HCT116 (cell line): Measurements from ENCODE around the gene NDST3.

Source experiments
- EZH2 ChIP-seq: fragments of 200-600 bp; sonication (generic); IDR thresholded peaks from 2 replicates; pipeline ENCODE4 v1.6.1; 2017; ENCODE audit warnings: antibody characterized with exemption, mixed run types
- POLR2A ChIP-seq: IDR thresholded peaks from 2 replicates; pipeline ENCODE4 v1.7.0; 2011; ENCODE audit warnings: borderline replicate concordance; ENCODE audit not compliant: insufficient read depth, insufficient read length; ENCODE audit errors: extremely low read depth
- SP1 ChIP-seq: IDR thresholded peaks from 2 replicates; pipeline ENCODE4 v1.6.1; 2012; ENCODE audit warnings: low read depth
- TF ChIP-seq, protein P1 (sequence below), 3 experiments: fragments of 200-600 bp in 1 of 3; sonication (generic) in 1 of 3; IDR thresholded peaks in 2 of 3; conservative IDR thresholded peaks in 1 of 3; 2 replicates each; pipeline ENCODE4 v1.5.1; 2012 to 2017; ENCODE audit warnings: low read depth in 2 of 3, low read length in 2 of 3, antibody characterized with exemption in 1 of 3, borderline replicate concordance in 1 of 3, control low read depth in 1 of 3, mild to moderate bottlenecking in 1 of 3, mixed read lengths in 1 of 3, mixed run types in 1 of 3, moderate library complexity in 1 of 3; ENCODE audit not compliant: insufficient read depth in 1 of 3
- TF ChIP-seq, protein P2 (sequence below): IDR thresholded peaks from 2 replicates; pipeline ENCODE4 v1.6.1; 2012; ENCODE audit warnings: low read depth

DNA sequence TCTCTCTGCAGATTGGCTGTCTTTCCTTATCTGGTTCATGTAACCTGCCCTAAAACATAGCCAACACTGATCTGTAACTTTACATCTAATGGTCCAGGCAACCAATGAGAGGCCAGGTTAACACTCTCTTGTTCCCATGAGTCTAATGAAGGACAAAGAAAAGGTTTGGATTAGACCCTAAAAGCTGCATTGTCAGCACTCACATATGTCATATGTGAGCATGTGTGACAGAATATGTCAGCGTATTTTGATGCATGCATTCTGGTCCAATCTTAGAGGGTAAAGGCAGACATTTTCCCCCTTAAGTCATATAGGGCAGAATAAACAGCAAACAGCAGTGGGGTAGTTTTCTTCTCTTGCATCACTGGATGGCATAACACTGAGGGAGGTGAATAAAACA is 3.7 kb downstream of the NDST3 start:
- TF ChIP-seq, protein P1, sequence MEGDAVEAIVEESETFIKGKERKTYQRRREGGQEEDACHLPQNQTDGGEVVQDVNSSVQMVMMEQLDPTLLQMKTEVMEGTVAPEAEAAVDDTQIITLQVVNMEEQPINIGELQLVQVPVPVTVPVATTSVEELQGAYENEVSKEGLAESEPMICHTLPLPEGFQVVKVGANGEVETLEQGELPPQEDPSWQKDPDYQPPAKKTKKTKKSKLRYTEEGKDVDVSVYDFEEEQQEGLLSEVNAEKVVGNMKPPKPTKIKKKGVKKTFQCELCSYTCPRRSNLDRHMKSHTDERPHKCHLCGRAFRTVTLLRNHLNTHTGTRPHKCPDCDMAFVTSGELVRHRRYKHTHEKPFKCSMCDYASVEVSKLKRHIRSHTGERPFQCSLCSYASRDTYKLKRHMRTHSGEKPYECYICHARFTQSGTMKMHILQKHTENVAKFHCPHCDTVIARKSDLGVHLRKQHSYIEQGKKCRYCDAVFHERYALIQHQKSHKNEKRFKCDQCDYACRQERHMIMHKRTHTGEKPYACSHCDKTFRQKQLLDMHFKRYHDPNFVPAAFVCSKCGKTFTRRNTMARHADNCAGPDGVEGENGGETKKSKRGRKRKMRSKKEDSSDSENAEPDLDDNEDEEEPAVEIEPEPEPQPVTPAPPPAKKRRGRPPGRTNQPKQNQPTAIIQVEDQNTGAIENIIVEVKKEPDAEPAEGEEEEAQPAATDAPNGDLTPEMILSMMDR (IDR thresholded peaks at IDR 0.05 in 2 of 3, conservative IDR thresholded peaks at IDR 0.05 in 1 of 3; ENCODE audit: borderline replicate concordance in 1 of 3, insufficient read depth in 1 of 3, low read depth in 2 of 3, low read length in 2 of 3): no peak
- TF ChIP-seq, protein P2, sequence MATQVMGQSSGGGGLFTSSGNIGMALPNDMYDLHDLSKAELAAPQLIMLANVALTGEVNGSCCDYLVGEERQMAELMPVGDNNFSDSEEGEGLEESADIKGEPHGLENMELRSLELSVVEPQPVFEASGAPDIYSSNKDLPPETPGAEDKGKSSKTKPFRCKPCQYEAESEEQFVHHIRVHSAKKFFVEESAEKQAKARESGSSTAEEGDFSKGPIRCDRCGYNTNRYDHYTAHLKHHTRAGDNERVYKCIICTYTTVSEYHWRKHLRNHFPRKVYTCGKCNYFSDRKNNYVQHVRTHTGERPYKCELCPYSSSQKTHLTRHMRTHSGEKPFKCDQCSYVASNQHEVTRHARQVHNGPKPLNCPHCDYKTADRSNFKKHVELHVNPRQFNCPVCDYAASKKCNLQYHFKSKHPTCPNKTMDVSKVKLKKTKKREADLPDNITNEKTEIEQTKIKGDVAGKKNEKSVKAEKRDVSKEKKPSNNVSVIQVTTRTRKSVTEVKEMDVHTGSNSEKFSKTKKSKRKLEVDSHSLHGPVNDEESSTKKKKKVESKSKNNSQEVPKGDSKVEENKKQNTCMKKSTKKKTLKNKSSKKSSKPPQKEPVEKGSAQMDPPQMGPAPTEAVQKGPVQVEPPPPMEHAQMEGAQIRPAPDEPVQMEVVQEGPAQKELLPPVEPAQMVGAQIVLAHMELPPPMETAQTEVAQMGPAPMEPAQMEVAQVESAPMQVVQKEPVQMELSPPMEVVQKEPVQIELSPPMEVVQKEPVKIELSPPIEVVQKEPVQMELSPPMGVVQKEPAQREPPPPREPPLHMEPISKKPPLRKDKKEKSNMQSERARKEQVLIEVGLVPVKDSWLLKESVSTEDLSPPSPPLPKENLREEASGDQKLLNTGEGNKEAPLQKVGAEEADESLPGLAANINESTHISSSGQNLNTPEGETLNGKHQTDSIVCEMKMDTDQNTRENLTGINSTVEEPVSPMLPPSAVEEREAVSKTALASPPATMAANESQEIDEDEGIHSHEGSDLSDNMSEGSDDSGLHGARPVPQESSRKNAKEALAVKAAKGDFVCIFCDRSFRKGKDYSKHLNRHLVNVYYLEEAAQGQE: no peak
- TF ChIP-seq EZH2: no peak
- no peak for TF ChIP-seq POLR2A
- TF ChIP-seq SP1: no peak
